ENCODE data around the gene CRACR2B. TPM values are rescaled to one million over a fixed set of nuclear protein-coding genes. Genes with fewer than 3 reads are reported as not detected.

CRACR2B gene
- total and polyA plus RNA-seq, 2 of the 13 experiments (the other 11 are each of a cell fraction or from before 2014, with no cell fraction given) = 14.9 to 21.0 TPM

GRCh38 chr11:811446-812245 lies 16.1 kb upstream of the CRACR2B start (continued):
- no peak for TF ChIP-seq ZSCAN12 (CRISPR knock-in tag; IDR thresholded peaks at IDR 0.05)
- TF ChIP-seq SIN3A (IDR thresholded peaks at IDR 0.05; ENCODE audit: borderline replicate concordance, low read depth, low read length) = no peak
- TF ChIP-seq KMT2A (CRISPR knock-in tag; IDR thresholded peaks at IDR 0.05) = no peak
- TF ChIP-seq PHF21A (CRISPR knock-in tag; IDR thresholded peaks at IDR 0.05) = no peak

GRCh38 chr11:812390-812789 lies 15.3 kb upstream of the CRACR2B start:
- ATAC-seq = no peak
- Histone ChIP-seq H3K27ac (ENCODE audit: extremely low read length, insufficient read depth, low read length) (no peak overlapping the region), H3K9ac (ENCODE audit: insufficient read depth, low read depth, low read length) (no peak overlapping the region), H3K4me3 (replicated peaks in 1 of 3; ENCODE audit: insufficient read depth in 1 of 3, low read depth in 2 of 3, low read length in 3 of 3) (no peak overlapping the region), H2AFZ (ENCODE audit: low read length) (no peak overlapping the region), H3K27me3 (ENCODE audit: control insufficient read depth in 1 of 2, insufficient read depth in 2 of 2, low read length in 2 of 2) (no peaks in the 10 kb centered on the region; a peak in 1 of 5 replicates), H3K4me1 (ENCODE audit: insufficient read depth, low read length) (peaks cover 41% of the 10 kb centered on the region), H4K20me1 (ENCODE audit: insufficient read depth, low read length) (peaks cover 24% of the 10 kb centered on the region), H3K9me3 (ENCODE audit: low read length) (no peaks in the 10 kb centered on the region), H3K36me3 (replicated peaks in 1 of 2; ENCODE audit: control insufficient read depth in 1 of 2, insufficient read depth in 2 of 2, low read length in 2 of 2) (peaks cover 19 to 27% of the 10 kb centered on the region in 2 experiments), H3K79me2 (ENCODE audit: insufficient read depth, low read length) (peaks cover 33% of the 10 kb centered on the region), H3K4me2 (ENCODE audit: low read depth, low read length) (peak overlapping the region; percentile 93; the same call in 1 of the 2 replicates)
- ChIA-PET POLR2A (interaction anchor here (0.8 to 1.9 kb wide), 4 partner anchors 9 to 140 kb away, joined by 3 to 9 read pairs (median 3); no protein-coding TSS in a partner anchor), CTCF (ENCODE audit: low intra/inter-chr PET ratio, low total read pairs) (no interaction called here)
- WGBS (ENCODE audit: low lambda C conversion rate) = 90% methylated on average over 2 of the region's 3 CpGs
- TF ChIP-seq POLR2AphosphoS5 (IDR thresholded peaks at IDR 0.05; ENCODE audit: low read depth, low read length) (0 out of 2 replicates have a peak, but pooled peaks have one; percentile 5), ATAD3A (CRISPR knock-in tag; IDR thresholded peaks at IDR 0.05) (no peak), AGO2 (optimal IDR thresholded peaks at IDR 0.05; ENCODE audit: low read depth, low read length) (peak; percentile 71), RBFOX2 (IDR thresholded peaks at IDR 0.05; ENCODE audit: low read depth, low read length) (peak; percentile 10; the same call in 1 of the 2 replicates)
- BruUV-seq (replicated peaks) = no TSS peak
- intact Hi-C loops (cut with micrococcal nuclease; ENCODE audit: unreplicated experiment) = no loop called here
- in situ Hi-C loops (cut with HindIII; ENCODE audit: extremely low pct_ligation_motif_present, low pct_unique_long_range_greater_than_20kb) = no loop called here
- FAIRE-seq = no peak
- no peak for DNase-seq (ENCODE audit: low spot score)

Data from HepG2 (cell line).